SK-N-MC (cell line): ENCODE data around the gene CELA3A.

Source experiments
- DNase-seq: peaks from one replicate; pipeline ENCODE4 v3.0.0-alpha.2; 2011; ENCODE audit warnings: low read depth, low spot score
- H3K27ac ChIP-seq: fragments of 200-600 bp; sonication (generic); 2 replicates; pipeline ENCODE4 v1.5.1; 2016; ENCODE audit warnings: mixed run types
- H3K36me3 ChIP-seq: fragments of 200-600 bp; sonication (generic); 2 replicates; pipeline ENCODE4 v1.6.1; 2017; ENCODE audit warnings: antibody characterized with exemption, low read length, mixed read lengths; ENCODE audit not compliant: insufficient read depth
- H3K4me3 ChIP-seq: fragments of 200-600 bp; sonication (generic); 2 replicates; pipeline ENCODE4 v1.5.1; 2016
- H3K9ac ChIP-seq: fragments of 200-600 bp; sonication (generic); 2 replicates; pipeline ENCODE4 v1.8.0; 2017; ENCODE audit warnings: mixed run types, mixed read lengths; ENCODE audit not compliant: insufficient read length
- H3K9me3 ChIP-seq: fragments of 200-600 bp; sonication (generic); 2 replicates; pipeline ENCODE4 v1.6.1; 2017; ENCODE audit warnings: low read depth, mild to moderate bottlenecking, antibody characterized with exemption, low read length, moderate library complexity, mixed read lengths
- EZH2 ChIP-seq: fragments of 200-600 bp; sonication (generic); IDR thresholded peaks from one replicate; pipeline ENCODE4 v1.6.1; 2017; ENCODE audit warnings: antibody characterized with exemption
- FOXP2 ChIP-seq: optimal IDR thresholded peaks from 2 replicates; pipeline ENCODE3; 2011; ENCODE audit warnings: mild to moderate bottlenecking, moderate library complexity; ENCODE audit not compliant: insufficient read depth; ENCODE audit errors: extremely low read length, control extremely low read depth
- POLR2AphosphoS5 ChIP-seq: IDR thresholded peaks from 2 replicates; pipeline ENCODE4 v1.6.1; 2012; ENCODE audit warnings: mild to moderate bottlenecking, low read depth, low read length, borderline replicate concordance

Gene CELA3A

DNA sequence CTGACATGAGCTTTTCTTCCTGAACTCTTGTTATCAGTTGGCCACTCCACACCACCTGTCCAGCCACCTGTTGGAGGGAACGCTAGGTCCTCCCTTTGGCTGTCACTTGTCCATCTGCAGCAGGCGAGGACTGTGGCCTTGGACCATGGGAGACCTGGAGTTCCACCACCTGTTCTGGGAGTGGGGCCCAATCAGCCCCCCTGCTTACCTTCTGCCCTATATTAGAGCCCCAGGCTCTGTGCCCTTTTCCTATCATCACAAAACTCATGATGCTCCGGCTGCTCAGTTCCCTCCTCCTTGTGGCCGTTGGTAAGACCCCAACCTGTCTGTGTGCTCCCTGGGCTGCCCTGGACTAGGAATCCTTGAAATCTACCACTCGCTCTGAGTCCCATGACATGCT lies at the start of gene CELA3A:
Gene CELA3A, plus strand, starts transcription at position 249 of the 400 bp plus-strand sequence. Its CDS starts 18 bp downstream, at position 267.
- H3K27ac ChIP-seq = no peak within 1 kb of the TSS
- no peak for TF ChIP-seq EZH2
- no peak for TF ChIP-seq POLR2AphosphoS5
- TF ChIP-seq FOXP2 = no peak
- no peaks in the 10 kb centered on the region for H3K36me3 ChIP-seq
- H3K9me3 ChIP-seq = no peaks in the 10 kb centered on the region
- H3K9ac ChIP-seq = no peak within 1 kb of the TSS
- DNase-seq = no peak
- H3K4me3 ChIP-seq = no peak within 1 kb of the TSS

DNA sequence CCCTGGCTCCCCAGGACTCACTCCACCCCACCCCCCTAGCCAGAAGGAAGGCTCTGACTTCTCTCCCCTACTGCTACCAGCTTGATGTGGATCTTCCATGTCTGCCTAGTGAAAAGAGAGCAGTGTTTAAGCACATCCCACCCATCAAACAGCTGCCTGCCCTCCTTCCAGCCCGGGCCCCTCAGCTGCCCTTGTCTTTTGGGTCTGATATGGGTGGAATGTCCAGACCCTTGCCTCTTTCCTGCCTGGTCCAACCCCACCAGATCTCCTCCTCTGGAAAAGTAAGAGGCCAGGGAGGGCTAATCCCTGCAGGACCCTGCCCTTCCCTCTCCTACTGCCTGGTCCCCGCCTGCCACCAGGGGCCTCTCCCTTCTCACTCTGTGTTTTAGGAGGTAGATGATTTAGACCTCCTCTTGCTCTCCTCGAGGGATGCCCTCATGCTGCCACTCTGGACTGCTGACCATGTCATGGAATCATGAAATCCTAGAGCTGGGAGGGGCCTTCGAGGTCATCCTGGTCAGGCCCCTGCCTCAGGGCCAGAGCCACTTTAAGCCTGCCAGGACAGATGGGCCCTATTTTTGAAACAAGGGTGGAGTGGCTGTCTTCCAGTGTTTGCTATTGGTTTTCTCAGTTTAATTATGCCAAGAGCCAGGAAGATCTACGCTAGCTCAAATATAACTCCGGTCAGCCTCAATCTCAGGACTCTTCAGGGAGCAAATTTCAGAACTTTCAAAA lies 48.5 kb upstream of the CELA3A start:
- H3K9me3 ChIP-seq = no peaks in the 10 kb centered on the region
- H3K4me3 ChIP-seq = no peak overlapping the region

GRCh38 chr1:21955058-21955457 lies 46.4 kb upstream of the CELA3A start:
- H3K9ac ChIP-seq = no peak overlapping the region
- TF ChIP-seq POLR2AphosphoS5 (no peak), EZH2 (no peak), FOXP2 (no peak)
- H3K36me3 ChIP-seq = no peaks in the 10 kb centered on the region
- no peak overlapping the region for H3K27ac ChIP-seq
- no peak overlapping the region for H3K4me3 ChIP-seq
- no peak for DNase-seq
- no peaks in the 10 kb centered on the region for H3K9me3 ChIP-seq

More for the DNA sequence above, 48.5 kb upstream of the CELA3A start:
- no peak for TF ChIP-seq EZH2
- TF ChIP-seq FOXP2 = no peak
- TF ChIP-seq POLR2AphosphoS5 = no peak
- Histone ChIP-seq H3K9ac (no peak overlapping the region), H3K27ac (no peak overlapping the region), H3K36me3 (no peaks in the 10 kb centered on the region)
- no peak for DNase-seq

DNA sequence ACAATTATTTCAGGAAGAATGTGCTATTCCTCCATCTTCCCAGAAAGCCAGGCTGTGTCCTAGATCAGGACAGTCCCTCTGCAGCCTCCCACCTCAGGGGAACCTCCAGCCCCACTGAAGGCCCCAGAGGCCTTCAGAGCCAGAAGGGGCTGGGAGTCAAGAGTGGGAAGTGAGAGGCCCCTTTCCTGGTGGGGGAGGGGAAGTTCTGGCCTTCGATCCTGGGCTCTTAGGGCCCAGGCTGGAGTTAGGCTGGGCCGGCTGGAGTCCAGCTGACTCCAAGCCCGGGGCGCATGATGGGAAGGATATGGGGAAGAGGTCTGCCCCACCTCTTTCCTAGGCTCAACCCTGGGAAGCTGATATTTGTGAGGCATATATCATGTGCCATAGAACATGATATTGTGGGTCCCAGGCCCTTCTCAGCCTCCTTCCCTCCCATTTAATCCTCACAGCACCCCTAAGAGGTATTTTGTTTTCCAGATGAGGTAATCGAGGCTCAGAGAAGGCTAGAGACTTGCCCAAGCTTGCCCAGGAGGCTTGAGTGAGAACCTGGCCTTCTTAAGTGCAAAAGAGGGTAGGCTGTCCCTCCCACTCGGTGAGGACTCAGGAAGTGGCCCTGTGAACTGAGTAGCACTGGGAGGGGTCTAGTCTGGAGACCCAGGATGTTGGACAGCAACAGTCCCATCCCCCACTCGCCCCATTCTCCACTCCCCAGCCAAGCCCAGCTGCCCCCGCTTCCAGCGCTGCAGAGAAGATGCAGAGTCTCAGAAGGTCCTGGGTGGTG lies 45.8 kb upstream of the CELA3A start:
- H3K36me3 ChIP-seq = no peaks in the 10 kb centered on the region
- TF ChIP-seq EZH2 (no peak), FOXP2 (no peak), POLR2AphosphoS5 (no peak)
- no peak overlapping the region for H3K4me3 ChIP-seq
- no peak for DNase-seq
- no peak overlapping the region for H3K27ac ChIP-seq
- no peaks in the 10 kb centered on the region for H3K9me3 ChIP-seq
- H3K9ac ChIP-seq = no peak overlapping the region

- H3K9ac ChIP-seq = no peak overlapping the region
- no peak overlapping the region for H3K4me3 ChIP-seq
- H3K27ac ChIP-seq = no peak overlapping the region
- H3K36me3 ChIP-seq = no peaks in the 10 kb centered on the region
- DNase-seq = no peak
- no peak for TF ChIP-seq POLR2AphosphoS5
- no peaks in the 10 kb centered on the region for H3K9me3 ChIP-seq
Observed at GRCh38 chr1:21956720-21957552, 44.5 kb upstream of the CELA3A start.

DNA sequence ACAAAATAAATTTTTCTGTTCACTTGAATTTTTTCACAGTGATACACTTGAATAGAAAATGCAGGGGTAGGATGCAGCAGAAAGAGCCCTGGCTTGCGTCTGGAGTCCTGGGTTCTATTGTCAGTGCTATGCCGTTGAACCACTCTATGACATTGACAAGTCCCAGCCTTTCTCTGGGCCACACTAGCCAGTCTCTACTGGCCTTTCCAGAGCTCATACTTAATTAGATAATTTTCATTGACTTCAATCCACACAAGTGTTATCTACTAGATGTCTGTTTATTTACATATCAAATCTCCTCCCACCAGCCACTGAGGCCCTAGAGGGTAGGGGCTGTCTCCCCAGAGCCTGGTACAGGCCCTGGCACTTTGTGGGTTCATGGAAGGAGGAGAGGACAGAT lies 40.1 kb upstream of the CELA3A start:
- DNase-seq = no peak
- H3K4me3 ChIP-seq = no peak overlapping the region
- no peak overlapping the region for H3K27ac ChIP-seq
- no peaks in the 10 kb centered on the region for H3K9me3 ChIP-seq
- no peaks in the 10 kb centered on the region for H3K36me3 ChIP-seq
- no peak overlapping the region for H3K9ac ChIP-seq
- TF ChIP-seq POLR2AphosphoS5 (no peak), FOXP2 (no peak), EZH2 (no peak)

DNA sequence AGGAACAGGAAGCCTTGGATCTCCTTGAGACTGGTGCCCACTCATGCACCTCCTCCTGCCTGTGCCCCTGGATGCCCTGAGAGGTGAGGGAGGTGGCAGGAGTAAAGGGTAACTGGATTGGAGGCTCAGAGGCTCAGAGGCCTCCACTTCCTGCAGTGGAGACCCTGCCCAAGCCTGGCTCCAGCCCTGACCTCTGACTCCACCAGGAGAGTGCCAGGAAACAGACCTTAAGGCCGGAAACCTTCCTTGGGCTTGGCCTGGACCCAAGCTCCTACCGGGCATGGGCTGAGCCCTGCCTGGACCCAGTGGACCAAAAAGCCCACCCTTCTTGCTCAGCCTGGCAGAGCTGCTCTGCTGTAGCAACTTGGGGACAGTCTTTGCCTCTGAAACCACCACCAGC lies 39.7 kb upstream of the CELA3A start:
- no peaks in the 10 kb centered on the region for H3K36me3 ChIP-seq
- no peak overlapping the region for H3K9ac ChIP-seq
- H3K4me3 ChIP-seq = no peak overlapping the region
- DNase-seq = no peak
- H3K9me3 ChIP-seq = no peaks in the 10 kb centered on the region
- no peak overlapping the region for H3K27ac ChIP-seq
- no peak for TF ChIP-seq POLR2AphosphoS5
- no peak for TF ChIP-seq EZH2
- TF ChIP-seq FOXP2 = no peak
